Activated CD4-positive, alpha-beta T cell treated with anti-CD3 and anti-CD28 coated beads for 36 hours (primary cell): ENCODE results near the gene RHEX. TPM values are rescaled to one million over a fixed set of nuclear protein-coding genes. Genes with fewer than 3 reads are reported as not detected.
"Not testable (repeated sequence)": the region's sequence is repeated elsewhere in the genome, so short reads cannot be mapped to it uniquely, and the experiment has no call there.

ENCODE experiments used
- ATAC-seq: fragments of 200-7000 bp; cut with Tn5 transposase; one replicate; pipeline ENCODE4 v1.10.0; 2021; ENCODE audit warnings: mild to moderate bottlenecking, moderate library complexity
- CTCF ChIA-PET: fragments of 350-600 bp; sonication (Branson Sonifier 250); formaldehyde crosslinking; loops from one replicate; lab custom pipeline; 2021; ENCODE audit warnings: antibody characterized with exemption; lab: Charles Lee
- POLR2A ChIA-PET: fragments of 350-600 bp; sonication (Branson Sonifier 250); formaldehyde crosslinking; loops from one replicate; lab custom pipeline; 2021; ENCODE audit warnings: antibody characterized with exemption, inconsistent platforms; lab: Charles Lee
- DNase-seq: peaks from one replicate; pipeline ENCODE4 v3.0.0-alpha.2; 2020
- H3K27ac Mint-ChIP-seq: one replicate; pipeline ENCODE4 v1.8.0; 2021; ENCODE audit warnings: mixed read lengths
- H3K27me3 Mint-ChIP-seq: one replicate; pipeline ENCODE4 v1.8.0; 2021; ENCODE audit warnings: mixed read lengths
- H3K36me3 Mint-ChIP-seq: one replicate; pipeline ENCODE4 v1.8.0; 2021; ENCODE audit warnings: low read depth, mixed read lengths
- H3K4me1 Mint-ChIP-seq: one replicate; pipeline ENCODE4 v1.8.0; 2021; ENCODE audit warnings: mixed read lengths
- H3K4me3 Mint-ChIP-seq: one replicate; pipeline ENCODE4 v1.8.0; 2021; ENCODE audit warnings: mild to moderate bottlenecking, moderate library complexity, mixed read lengths
- H3K9me3 Mint-ChIP-seq: one replicate; pipeline ENCODE4 v1.8.0; 2021; ENCODE audit warnings: low read depth, mixed read lengths
- intact Hi-C, 2 experiments: fragments of 100-400 bp; cut with DNase I in 1 of 2; cut with micrococcal nuclease in 1 of 2; formaldehyde crosslinking; loops; one replicate each; pipeline versions ENCODE4 v1.14.2 to v1.15.1; 2022 to 2024; cut with DNase I, micrococcal nuclease
- total RNA-seq, 2 experiments: library from RNA; stranded (reverse); gene quantifications; one replicate each; pipeline ENCODE4 v1.2.3, GENCODE V29; 2021

RHEX gene
- not detected for total RNA-seq

GRCh38 chr1:206052919-206053610 lies at the start of gene RHEX:
Gene RHEX (plus strand): TSS chr1:206053173. CDS start chr1:206097829, 44,656 bp downstream.
- DNase-seq = peak; percentile 42
- peaks cover 41% of the 10 kb centered on the region for H3K4me1 Mint-ChIP-seq
- H3K9me3 Mint-ChIP-seq, H3K4me3 Mint-ChIP-seq, H3K36me3 Mint-ChIP-seq, POLR2A ChIA-PET, H3K27me3 Mint-ChIP-seq, CTCF ChIA-PET, ATAC-seq: not testable (repeated sequence)
- intact Hi-C loops = loop anchor here in 1 of 2 experiments (5.0 kb wide), 1 partner anchor 281 kb away; no protein-coding TSS in a partner anchor
- H3K27ac Mint-ChIP-seq = peak within 1 kb of the TSS; percentile 19

- DNase-seq (no peak), ATAC-seq (no peak)
- Mint-ChIP-seq H3K36me3 (no peaks in the 10 kb centered on the region), H3K27me3 (peaks cover 12% of the 10 kb centered on the region), H3K9me3 (no peaks in the 10 kb centered on the region), H3K27ac (no peak overlapping the region), H3K4me1 (peaks cover 34% of the 10 kb centered on the region), H3K4me3 (no peak overlapping the region)
- ChIA-PET CTCF (no interaction called here), POLR2A (interaction anchor here (0.6 kb wide), 1 partner anchor 152 kb away, joined by 3 read pairs; no protein-coding TSS in a partner anchor)
- intact Hi-C loops = no loop called here
Measured at GRCh38 chr1:206003854-206004800, 48.8 kb upstream of the RHEX start.

GRCh38 chr1:206004826-206005225 lies 48.1 kb upstream of the RHEX start:
- Mint-ChIP-seq H3K27ac (no peak overlapping the region), H3K4me3 (no peak overlapping the region), H3K4me1 (peaks cover 34% of the 10 kb centered on the region), H3K9me3 (no peaks in the 10 kb centered on the region), H3K27me3 (peaks cover 12% of the 10 kb centered on the region), H3K36me3 (no peaks in the 10 kb centered on the region)
- DNase-seq (no peak), ATAC-seq (no peak)
- intact Hi-C loops = no loop called here
- POLR2A ChIA-PET = no interaction called here
- CTCF ChIA-PET = no interaction called here

- Mint-ChIP-seq H3K4me3 (no peak overlapping the region), H3K27me3 (peaks cover 12% of the 10 kb centered on the region), H3K27ac (no peak overlapping the region), H3K9me3 (no peaks in the 10 kb centered on the region), H3K4me1 (peaks cover 34% of the 10 kb centered on the region), H3K36me3 (no peaks in the 10 kb centered on the region)
- intact Hi-C loops = no loop called here
- ATAC-seq = no peak
- DNase-seq = no peak
- CTCF ChIA-PET = no interaction called here
- POLR2A ChIA-PET = no interaction called here
Measured at GRCh38 chr1:206005234-206005633, 47.7 kb upstream of the RHEX start.

GRCh38 chr1:206005778-206006180 lies 47.2 kb upstream of the RHEX start:
- Mint-ChIP-seq H3K4me1 (peaks cover 30% of the 10 kb centered on the region), H3K27ac (no peak overlapping the region), H3K4me3 (no peak overlapping the region), H3K36me3 (no peaks in the 10 kb centered on the region), H3K27me3 (peaks cover 12% of the 10 kb centered on the region), H3K9me3 (no peaks in the 10 kb centered on the region)
- DNase-seq = no peak
- ChIA-PET POLR2A (no interaction called here), CTCF (no interaction called here)
- intact Hi-C loops = no loop called here
- no peak for ATAC-seq

- no peak for ATAC-seq
- H3K27ac Mint-ChIP-seq = no peak overlapping the region
- H3K4me1 Mint-ChIP-seq = peaks cover 32% of the 10 kb centered on the region
- no peaks in the 10 kb centered on the region for H3K9me3 Mint-ChIP-seq
- no peaks in the 10 kb centered on the region for H3K36me3 Mint-ChIP-seq
- no peak for DNase-seq
- H3K4me3 Mint-ChIP-seq = no peak overlapping the region
- intact Hi-C loops = no loop called here
- ChIA-PET POLR2A (no interaction called here), CTCF (interaction anchor here (0.9 kb wide), 1 partner anchor 23 kb away, joined by 4 read pairs; no protein-coding TSS in a partner anchor)
- H3K27me3 Mint-ChIP-seq = peaks cover 12% of the 10 kb centered on the region
Measured at GRCh38 chr1:206006946-206007345, 46.0 kb upstream of the RHEX start.

GRCh38 chr1:206010060-206010459 lies 42.9 kb upstream of the RHEX start:
- H3K27me3 Mint-ChIP-seq = peaks cover 5% of the 10 kb centered on the region
- no peaks in the 10 kb centered on the region for H3K9me3 Mint-ChIP-seq
- intact Hi-C loops = no loop called here
- peaks cover 20% of the 10 kb centered on the region for H3K4me1 Mint-ChIP-seq
- ATAC-seq (no peak), DNase-seq (no peak)
- ChIA-PET CTCF (no interaction called here), POLR2A (no interaction called here)
- H3K36me3 Mint-ChIP-seq = no peaks in the 10 kb centered on the region
- H3K4me3 Mint-ChIP-seq = no peak overlapping the region
- no peak overlapping the region for H3K27ac Mint-ChIP-seq

GRCh38 chr1:206011057-206011456 lies 41.9 kb upstream of the RHEX start:
- no peaks in the 10 kb centered on the region for H3K9me3 Mint-ChIP-seq
- ChIA-PET CTCF (interaction anchor here (1.3 kb wide), 1 partner anchor 34 kb away, joined by 5 read pairs; no protein-coding TSS in a partner anchor), POLR2A (no interaction called here)
- intact Hi-C loops = no loop called here
- H3K4me1 Mint-ChIP-seq = peaks cover 20% of the 10 kb centered on the region
- no peak overlapping the region for H3K27ac Mint-ChIP-seq
- H3K27me3 Mint-ChIP-seq = peaks cover 3% of the 10 kb centered on the region
- H3K4me3 Mint-ChIP-seq = no peak overlapping the region
- H3K36me3 Mint-ChIP-seq = no peaks in the 10 kb centered on the region
- peak; percentile 36 for ATAC-seq
- DNase-seq = peak; percentile 45

GRCh38 chr1:206012086-206012859 lies 40.7 kb upstream of the RHEX start:
- intact Hi-C loops = no loop called here
- ChIA-PET CTCF (interaction anchor here (0.7 to 1.3 kb wide), 3 partner anchors 35 to 460 kb away, joined by 3 to 5 read pairs (median 4); no protein-coding TSS in a partner anchor), POLR2A (no interaction called here)
- Mint-ChIP-seq H3K4me1 (peaks cover 20% of the 10 kb centered on the region), H3K27ac (no peak overlapping the region), H3K36me3 (no peaks in the 10 kb centered on the region), H3K27me3 (no peaks in the 10 kb centered on the region), H3K4me3 (no peak overlapping the region), H3K9me3 (no peaks in the 10 kb centered on the region)
- DNase-seq (peak; percentile 39), ATAC-seq (peak; percentile 85)

- Mint-ChIP-seq H3K4me3 (no peak overlapping the region), H3K36me3 (no peaks in the 10 kb centered on the region), H3K27ac (no peak overlapping the region), H3K4me1 (peaks cover 20% of the 10 kb centered on the region), H3K9me3 (no peaks in the 10 kb centered on the region), H3K27me3 (no peaks in the 10 kb centered on the region)
- POLR2A ChIA-PET = interaction anchor here (0.6 kb wide), 1 partner anchor 261 kb away, joined by 3 read pairs; no protein-coding TSS in a partner anchor
- DNase-seq (no peak), ATAC-seq (no peak)
- intact Hi-C loops = no loop called here
- CTCF ChIA-PET = interaction anchor here (0.8 kb wide), 1 partner anchor 26 kb away, joined by 3 read pairs; no protein-coding TSS in a partner anchor
Measured at GRCh38 chr1:206013026-206013795, 39.8 kb upstream of the RHEX start.
